DND-41 (cell line): Measurements from ENCODE around the gene VPS13A.

Experiments
- EZH2 ChIP-seq: IDR thresholded peaks from 3 replicates; pipeline ENCODE4 v1.6.1; 2012; ENCODE audit warnings: borderline replicate concordance, low read depth, mild to moderate bottlenecking, moderate library complexity, low read length, inconsistent platforms; ENCODE audit not compliant: severe bottlenecking
- TF ChIP-seq, protein P1 (sequence below): IDR thresholded peaks from 2 replicates; pipeline ENCODE4 v1.5.1; 2012; ENCODE audit warnings: borderline replicate concordance, low read length, moderate library complexity, mild to moderate bottlenecking; ENCODE audit not compliant: poor library complexity, severe bottlenecking; ENCODE audit errors: extremely low read depth

DNA sequence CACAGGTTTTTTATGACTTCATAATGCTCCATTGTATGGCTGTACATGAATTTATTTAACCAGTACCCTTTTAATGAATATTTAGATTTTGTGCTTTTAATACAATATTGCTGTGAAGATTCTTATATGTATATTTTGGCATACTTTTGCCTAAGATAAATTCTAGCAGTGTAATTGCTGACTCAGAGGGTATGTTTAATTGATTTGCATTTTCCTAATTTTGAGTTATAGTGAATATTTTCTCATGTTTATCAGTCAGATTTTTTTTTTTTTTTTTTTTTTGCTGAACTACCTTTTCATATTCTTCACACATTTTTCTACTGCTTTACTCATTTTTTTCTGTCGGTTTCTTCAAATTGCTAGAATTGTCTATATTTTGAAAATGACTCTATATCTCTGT lies 222.6 kb downstream of the VPS13A start:
- TF ChIP-seq, protein P1, sequence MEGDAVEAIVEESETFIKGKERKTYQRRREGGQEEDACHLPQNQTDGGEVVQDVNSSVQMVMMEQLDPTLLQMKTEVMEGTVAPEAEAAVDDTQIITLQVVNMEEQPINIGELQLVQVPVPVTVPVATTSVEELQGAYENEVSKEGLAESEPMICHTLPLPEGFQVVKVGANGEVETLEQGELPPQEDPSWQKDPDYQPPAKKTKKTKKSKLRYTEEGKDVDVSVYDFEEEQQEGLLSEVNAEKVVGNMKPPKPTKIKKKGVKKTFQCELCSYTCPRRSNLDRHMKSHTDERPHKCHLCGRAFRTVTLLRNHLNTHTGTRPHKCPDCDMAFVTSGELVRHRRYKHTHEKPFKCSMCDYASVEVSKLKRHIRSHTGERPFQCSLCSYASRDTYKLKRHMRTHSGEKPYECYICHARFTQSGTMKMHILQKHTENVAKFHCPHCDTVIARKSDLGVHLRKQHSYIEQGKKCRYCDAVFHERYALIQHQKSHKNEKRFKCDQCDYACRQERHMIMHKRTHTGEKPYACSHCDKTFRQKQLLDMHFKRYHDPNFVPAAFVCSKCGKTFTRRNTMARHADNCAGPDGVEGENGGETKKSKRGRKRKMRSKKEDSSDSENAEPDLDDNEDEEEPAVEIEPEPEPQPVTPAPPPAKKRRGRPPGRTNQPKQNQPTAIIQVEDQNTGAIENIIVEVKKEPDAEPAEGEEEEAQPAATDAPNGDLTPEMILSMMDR, result no peak
- no peak for TF ChIP-seq EZH2
